ENCODE data around the gene CUEDC1.

Gene CUEDC1

GRCh38 chr17:57947369-57947768, 7.8 kb downstream of the CUEDC1 start:
- H3K4me2 ChIP-seq: peak overlapping the region; percentile 82 to 97 (median 88)
- H3K27ac ChIP-seq: peak overlapping the region; percentile 29 to 73 (median 59); a peak in 21 of 22 replicates
- H3K9ac ChIP-seq: peak overlapping the region; percentile 23 to 65 (median 49); a peak in 17 of 22 replicates
- no peaks in the 10 kb centered on the region; a peak in 2 of 22 replicates for H4K20me1 ChIP-seq
- TF ChIP-seq Cebpa-rat (IDR thresholded peaks at IDR 0.05): no peak
- H3K36me3 ChIP-seq: no peaks in the 10 kb centered on the region
- H3K9me3 ChIP-seq (replicated peaks in 1 of 11): no peaks in the 10 kb centered on the region
- H3K27me3 ChIP-seq: peaks cover 0 to under 1% (median 0%) of the 10 kb centered on the region in 11 experiments; a peak in 2 of 22 replicates
- H3K4me3 ChIP-seq: peak overlapping the region in 9 of 10 experiments; percentile 14 to 61 (median 42); a peak in 13 of 20 replicates
- peaks cover 82 to 97% (median 89%) of the 10 kb centered on the region in 10 experiments for H3K4me1 ChIP-seq

- Histone ChIP-seq H4K20me1 (peaks cover 0 to 3% (median 0%) of the 10 kb centered on the region in 11 experiments; a peak in 2 of 22 replicates), H3K27ac (peak overlapping the region; percentile 47 to 73 (median 59); a peak in 21 of 22 replicates), H3K4me2 (peak overlapping the region; percentile 82 to 97 (median 88)), H3K27me3 (no peaks in the 10 kb centered on the region), H3K9me3 (replicated peaks in 1 of 11) (no peaks in the 10 kb centered on the region), H3K4me1 (peaks cover 82 to 100% (median 94%) of the 10 kb centered on the region in 10 experiments), H3K4me3 (peak overlapping the region; percentile 14 to 61 (median 45); a peak in 16 of 20 replicates), H3K9ac (peak overlapping the region; percentile 23 to 65 (median 49); a peak in 20 of 22 replicates), H3K36me3 (no peaks in the 10 kb centered on the region)
- no peak for TF ChIP-seq Cebpa-rat (IDR thresholded peaks at IDR 0.05)
These were observed 8.3 kb downstream of the CUEDC1 start for GRCh38 chr17:57946798-57947358.

GRCh38 chr17:57945996-57946797, 9.0 kb downstream of the CUEDC1 start:
- peak overlapping the region; percentile 18 to 65 (median 48); a peak in 20 of 22 replicates for H3K9ac ChIP-seq
- peaks cover 82 to 100% (median 95%) of the 10 kb centered on the region in 10 experiments for H3K4me1 ChIP-seq
- no peak for TF ChIP-seq Cebpa-rat (IDR thresholded peaks at IDR 0.05)
- no peaks in the 10 kb centered on the region for H3K9me3 ChIP-seq (replicated peaks in 1 of 11)
- H4K20me1 ChIP-seq: peaks cover 0 to 10% (median 0%) of the 10 kb centered on the region in 11 experiments; a peak in 4 of 22 replicates
- H3K27me3 ChIP-seq: peaks cover 0 to under 1% (median 0%) of the 10 kb centered on the region in 11 experiments; a peak in 1 of 22 replicates
- H3K4me2 ChIP-seq: peak overlapping the region; percentile 82 to 97 (median 88)
- no peaks in the 10 kb centered on the region for H3K36me3 ChIP-seq
- H3K27ac ChIP-seq: peak overlapping the region; percentile 9 to 73 (median 59); a peak in 18 of 22 replicates
- H3K4me3 ChIP-seq: peak overlapping the region; percentile 14 to 61 (median 45); a peak in 15 of 20 replicates

DNA sequence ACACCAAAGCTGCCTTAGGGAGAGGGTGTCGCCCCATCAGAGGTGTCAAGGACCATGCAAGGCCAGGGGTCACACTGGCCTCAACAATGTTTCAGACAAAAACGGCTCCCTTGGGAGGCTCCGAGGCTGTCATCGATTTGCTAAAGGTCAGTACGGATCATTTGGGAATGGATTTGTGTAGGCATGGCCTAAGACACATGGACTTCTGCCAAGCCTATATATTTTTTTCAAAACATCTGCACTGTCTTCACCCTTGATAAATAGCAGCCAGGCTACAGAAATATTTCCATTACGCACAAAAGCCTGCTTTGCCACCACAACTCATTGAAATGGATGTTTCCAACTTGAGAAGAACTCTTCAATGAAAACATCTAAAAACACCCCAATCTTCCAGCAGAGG, 10.3 kb downstream of the CUEDC1 start:
- peak overlapping the region in 6 of 11 experiments; percentile 4 to 88 (median 85); a peak in 10 of 22 replicates for H3K4me2 ChIP-seq
- H3K9ac ChIP-seq: no peak overlapping the region
- H4K20me1 ChIP-seq: peaks cover 0 to 23% (median 0%) of the 10 kb centered on the region in 11 experiments; a peak in 4 of 22 replicates
- peaks cover 0 to 4% (median 0%) of the 10 kb centered on the region in 11 experiments; a peak in 1 of 22 replicates for H3K27me3 ChIP-seq
- H3K9me3 ChIP-seq (replicated peaks in 1 of 11): no peaks in the 10 kb centered on the region
- H3K4me3 ChIP-seq: no peak overlapping the region
- peaks cover 84 to 100% (median 95%) of the 10 kb centered on the region in 10 experiments for H3K4me1 ChIP-seq
- no peaks in the 10 kb centered on the region for H3K36me3 ChIP-seq
- TF ChIP-seq Cebpa-rat (IDR thresholded peaks at IDR 0.05): no peak
- peak overlapping the region in 1 of 11 experiments; percentile 70; a peak in 1 of 22 replicates for H3K27ac ChIP-seq

DNA sequence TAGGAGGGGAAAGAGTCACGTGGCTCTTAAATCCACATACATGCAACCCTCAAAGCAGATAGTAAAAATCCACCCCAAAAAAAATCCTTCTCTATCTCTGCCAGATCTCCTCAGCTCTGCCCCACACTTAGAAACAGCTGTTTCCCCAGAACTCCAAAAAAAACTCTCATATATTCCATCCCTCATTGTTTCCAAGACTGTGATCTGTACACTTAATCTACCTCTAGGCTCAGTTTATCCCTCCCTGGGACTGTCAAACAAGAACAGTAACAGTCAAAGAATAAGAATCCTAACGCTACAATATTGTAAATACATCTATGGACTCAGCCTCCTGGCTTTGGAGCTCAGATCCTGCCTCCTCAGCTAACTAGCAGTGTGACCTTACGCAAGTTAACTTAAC, 11.6 kb downstream of the CUEDC1 start:
- Histone ChIP-seq H3K27me3 (peaks cover 0 to 4% (median 0%) of the 10 kb centered on the region in 11 experiments; a peak in 1 of 22 replicates), H3K27ac (peak overlapping the region in 3 of 11 experiments; percentile 5 to 65 (median 51); a peak in 2 of 22 replicates)

DNA sequence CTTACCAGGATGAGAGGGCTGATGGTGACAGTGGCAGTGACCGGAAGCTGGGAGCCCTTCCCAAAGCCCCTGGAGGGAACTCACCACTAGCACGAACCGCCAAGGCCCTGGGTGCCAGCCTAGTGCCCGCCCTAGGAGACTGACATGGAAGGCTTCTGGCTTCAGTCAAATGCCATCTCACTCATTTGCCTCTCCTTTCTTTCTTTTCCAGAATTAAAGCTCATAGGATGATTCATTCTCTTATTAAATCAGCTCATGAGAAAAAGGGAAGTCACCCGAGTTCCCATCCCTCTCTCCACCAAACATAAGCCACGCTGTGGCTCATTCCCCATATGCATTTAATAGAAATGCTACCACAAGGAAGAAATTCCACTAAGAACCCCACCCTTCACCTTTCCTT, 12.1 kb downstream of the CUEDC1 start:
- Histone ChIP-seq H3K27ac (peak overlapping the region in 9 of 11 experiments; percentile 19 to 65 (median 35); a peak in 11 of 22 replicates), H3K4me2 (peak overlapping the region; percentile 74 to 94 (median 86)), H3K4me1 (peaks cover 77 to 100% (median 94%) of the 10 kb centered on the region in 10 experiments), H4K20me1 (peaks cover 0 to 34% (median 0%) of the 10 kb centered on the region in 11 experiments; a peak in 5 of 22 replicates), H3K27me3 (peaks cover 0 to 4% (median 0%) of the 10 kb centered on the region in 11 experiments; a peak in 1 of 22 replicates), H3K4me3 (no peak overlapping the region), H3K36me3 (no peaks in the 10 kb centered on the region), H3K9ac (peak overlapping the region in 1 of 11 experiments; percentile 28; a peak in 2 of 22 replicates), H3K9me3 (replicated peaks in 1 of 11) (no peaks in the 10 kb centered on the region)
- no peak for TF ChIP-seq Cebpa-rat (IDR thresholded peaks at IDR 0.05)

More for the DNA sequence above, 11.6 kb downstream of the CUEDC1 start:
- Histone ChIP-seq H3K4me1 (peaks cover 83 to 100% (median 94%) of the 10 kb centered on the region in 10 experiments), H3K4me3 (no peak overlapping the region), H3K9ac (no peak overlapping the region), H3K9me3 (replicated peaks in 1 of 11) (no peaks in the 10 kb centered on the region), H3K36me3 (no peaks in the 10 kb centered on the region), H3K4me2 (peak overlapping the region; percentile 74 to 94 (median 86)), H4K20me1 (peaks cover 0 to 34% (median 0%) of the 10 kb centered on the region in 11 experiments; a peak in 4 of 22 replicates)
- no peak for TF ChIP-seq Cebpa-rat (IDR thresholded peaks at IDR 0.05)

GRCh38 chr17:57941384-57942370, 13.5 kb downstream of the CUEDC1 start:
- peak overlapping the region; percentile 74 to 94 (median 86) for H3K4me2 ChIP-seq
- H3K9me3 ChIP-seq (replicated peaks in 1 of 11): no peaks in the 10 kb centered on the region
- H3K36me3 ChIP-seq: no peaks in the 10 kb centered on the region
- H4K20me1 ChIP-seq: peaks cover 0 to 36% (median 0%) of the 10 kb centered on the region in 11 experiments; a peak in 5 of 22 replicates
- H3K9ac ChIP-seq: peak overlapping the region in 5 of 11 experiments; percentile 33 to 78 (median 73); a peak in 7 of 22 replicates
- H3K4me3 ChIP-seq: no peak overlapping the region; a peak in 2 of 20 replicates
- no peak for TF ChIP-seq Cebpa-rat (IDR thresholded peaks at IDR 0.05)
- peaks cover 74 to 100% (median 94%) of the 10 kb centered on the region in 10 experiments for H3K4me1 ChIP-seq
- H3K27me3 ChIP-seq: peaks cover 0 to 4% (median 0%) of the 10 kb centered on the region in 11 experiments; a peak in 1 of 22 replicates
- H3K27ac ChIP-seq: peak overlapping the region in 6 of 11 experiments; percentile 70 to 92 (median 84); a peak in 13 of 22 replicates

All from BLaER1 treated with 17β-estradiol and CSF1 and Interleukin-3, amounts not matched to agents 10 nM and 100 nM (cell line).